HG03571 (cell line): ENCODE data around the gene MED8.
"Not testable (repeated sequence)": the region's sequence is repeated elsewhere in the genome, so short reads cannot be mapped to it uniquely, and the experiment has no call there.

Experiments
- ATAC-seq: cut with Tn5 transposase; IDR thresholded peaks from one replicate; pipeline ENCODE4 v1.9.1; 2021; ENCODE audit not compliant: unreplicated experiment

MED8 gene

GRCh38 chr1:43383449-43383848 is 6.2 kb downstream of the MED8 start:
- no peak for ATAC-seq

DNA sequence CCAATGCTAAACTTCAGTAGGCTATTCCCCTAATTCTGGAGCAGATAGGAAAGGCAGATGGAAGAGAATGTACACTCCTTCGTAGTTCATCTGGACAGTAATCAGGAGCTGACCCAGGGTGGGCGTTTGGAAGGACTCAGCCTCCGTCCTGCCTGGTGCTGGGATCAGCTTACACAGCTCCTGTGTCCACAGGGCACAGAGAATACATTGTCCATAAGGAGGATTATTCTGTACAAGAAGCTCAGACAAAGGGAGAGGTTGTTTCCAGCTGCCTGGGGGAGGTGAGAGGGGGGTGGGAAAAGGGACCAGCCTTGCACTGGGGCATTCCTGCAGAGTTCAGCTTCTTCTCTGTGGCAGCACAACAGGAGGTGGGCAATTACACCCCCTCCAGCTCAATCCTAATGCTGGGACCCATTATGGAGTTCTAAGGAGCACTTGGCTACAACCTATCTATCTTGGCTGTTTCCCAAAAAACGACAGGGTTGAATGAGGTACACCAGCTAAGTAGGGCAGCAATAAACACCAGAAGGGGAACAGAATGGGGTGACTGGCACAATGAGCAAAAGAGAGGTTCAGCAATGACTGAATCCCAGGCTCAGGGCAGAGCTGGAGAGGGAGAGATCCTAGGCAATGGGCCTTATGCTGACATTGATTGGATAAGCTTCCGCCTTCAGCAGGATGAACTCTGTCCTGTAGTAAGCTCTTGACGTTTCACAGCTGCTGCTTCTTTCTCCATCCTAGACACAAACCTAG is 7.4 kb downstream of the MED8 start:
- no peak for ATAC-seq

- ATAC-seq, result no peak
Measured at GRCh38 chr1:43381612-43382011, 8.0 kb downstream of the MED8 start.

GRCh38 chr1:43379476-43379875 is 10.1 kb downstream of the MED8 start:
- ATAC-seq, result no peak

DNA sequence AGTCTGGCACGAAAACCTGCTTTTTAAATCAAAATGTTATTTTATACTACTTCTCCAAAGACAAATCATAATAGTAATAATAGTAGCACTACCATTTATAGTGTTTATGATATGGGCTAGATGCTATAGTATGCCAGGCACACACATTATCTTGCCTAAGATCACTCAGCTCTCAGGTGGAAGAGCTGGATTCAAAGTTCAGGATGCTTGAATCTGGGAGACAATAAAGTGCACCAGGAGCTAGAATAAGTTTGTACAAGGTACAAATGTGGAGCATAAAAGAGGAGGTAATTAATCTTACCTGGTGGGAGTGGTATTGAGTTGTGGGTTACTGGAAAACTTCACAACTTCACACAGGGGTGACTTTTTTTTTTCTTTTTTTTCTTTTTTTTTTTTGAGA is 11.8 kb downstream of the MED8 start:
- ATAC-seq, result no peak

DNA sequence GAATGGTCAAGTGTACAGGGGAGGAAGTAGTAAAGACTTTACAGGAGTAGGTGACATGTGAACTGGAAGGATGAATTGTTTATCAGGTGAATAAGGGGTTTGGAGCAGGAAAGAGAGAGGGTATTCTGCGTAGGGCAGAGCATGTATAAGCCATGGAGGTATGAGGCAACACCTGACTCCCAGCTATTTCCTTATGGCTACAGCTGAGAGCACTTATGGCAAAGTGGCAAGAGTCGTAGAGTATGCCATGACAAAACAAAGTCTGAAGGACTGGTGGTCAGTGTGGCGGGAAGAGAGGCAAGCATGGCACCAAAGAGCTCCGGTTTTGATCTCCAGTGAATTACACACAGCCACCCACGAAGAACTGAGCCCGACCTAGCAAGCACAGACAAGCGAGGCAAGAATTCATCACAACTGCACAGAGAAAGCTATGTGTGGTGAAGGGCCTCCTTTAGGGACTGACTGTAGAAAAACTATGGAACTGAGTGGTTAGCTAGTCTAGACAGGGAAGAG is 12.8 kb downstream of the MED8 start:
- no peak for ATAC-seq

DNA sequence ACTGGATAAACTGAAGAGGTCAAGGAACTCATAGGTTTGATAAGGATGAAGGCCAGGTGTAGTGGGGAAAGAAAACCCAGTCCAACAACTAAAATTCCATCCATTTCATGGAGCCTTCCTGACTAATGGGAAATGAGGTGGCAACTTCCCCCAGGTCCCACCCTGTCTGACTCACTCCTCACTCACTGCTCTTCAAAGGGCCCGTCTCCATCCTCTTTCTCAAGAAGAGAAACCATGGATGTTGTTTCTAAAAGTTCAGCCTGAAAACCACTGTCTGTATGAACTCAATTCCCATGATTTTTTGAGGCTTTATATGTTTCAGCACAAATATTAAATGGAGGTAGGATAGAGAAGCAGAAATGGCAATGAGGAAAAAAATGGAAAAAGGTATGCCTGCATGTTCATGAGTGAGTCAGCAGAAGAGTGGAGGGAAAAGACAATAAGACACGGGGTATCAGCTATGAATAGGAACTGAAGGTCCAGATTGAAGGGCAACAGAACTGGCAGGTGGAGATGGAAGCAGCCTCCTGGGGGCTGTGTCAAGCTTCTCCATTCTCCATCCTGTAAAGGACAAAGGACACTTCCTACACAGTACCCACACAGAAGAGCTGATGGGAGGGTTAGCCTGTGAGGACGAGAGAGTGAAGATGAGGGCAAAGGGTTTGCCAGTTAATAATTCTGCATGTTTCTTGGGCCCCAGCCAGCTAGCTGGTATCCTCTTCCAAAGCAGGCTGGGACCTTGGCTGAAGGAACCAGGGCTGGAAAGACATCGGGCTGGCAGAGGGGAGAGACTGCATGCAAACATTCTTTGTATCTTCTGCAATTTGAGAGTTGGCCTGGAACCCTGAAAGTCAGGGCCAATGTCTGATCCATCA is 16.3 kb downstream of the MED8 start:
- no peak for ATAC-seq

GRCh38 chr1:43372172-43372571 is 17.4 kb downstream of the MED8 start:
- ATAC-seq, result no peak

DNA sequence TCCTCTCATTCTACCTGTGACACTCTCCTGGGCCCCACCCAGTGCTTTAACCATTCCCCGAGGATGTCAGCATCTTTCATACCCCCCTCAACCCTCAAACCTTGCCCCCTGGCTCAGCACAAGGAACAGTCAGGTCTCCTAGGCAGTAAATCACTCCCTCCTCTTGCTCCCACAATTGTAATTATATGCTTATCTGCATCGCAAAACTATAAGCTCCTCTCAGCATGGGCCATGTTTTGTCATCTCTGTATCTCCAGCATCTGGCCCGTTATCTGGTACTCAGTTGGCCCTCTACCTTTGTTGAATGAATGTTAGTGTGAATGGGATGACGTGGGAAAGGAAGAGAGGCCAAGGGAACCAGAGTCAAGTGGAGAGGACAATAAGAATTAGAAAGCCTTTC is 19.0 kb downstream of the MED8 start:
- no peak for ATAC-seq

DNA sequence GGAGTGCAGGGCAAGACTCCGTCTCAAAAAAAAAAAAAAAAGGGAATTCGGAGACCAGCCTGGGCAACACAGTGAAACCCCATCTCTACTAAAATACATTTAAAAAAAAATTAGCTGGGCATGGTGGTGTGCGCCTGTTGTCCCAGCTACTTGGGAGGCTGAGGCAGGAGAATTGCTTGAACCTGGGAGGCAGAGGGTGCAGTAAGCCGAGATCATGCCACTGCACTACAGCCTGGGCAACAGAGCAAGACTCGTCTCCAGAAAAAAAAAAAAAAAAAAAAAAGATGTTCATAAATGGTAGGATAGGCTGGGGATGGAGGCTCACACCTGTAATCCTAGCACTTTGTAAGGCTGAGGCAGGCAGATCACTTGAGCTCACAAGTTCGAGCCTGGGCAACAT is 19.8 kb downstream of the MED8 start:
- ATAC-seq, result not testable (repeated sequence)

DNA sequence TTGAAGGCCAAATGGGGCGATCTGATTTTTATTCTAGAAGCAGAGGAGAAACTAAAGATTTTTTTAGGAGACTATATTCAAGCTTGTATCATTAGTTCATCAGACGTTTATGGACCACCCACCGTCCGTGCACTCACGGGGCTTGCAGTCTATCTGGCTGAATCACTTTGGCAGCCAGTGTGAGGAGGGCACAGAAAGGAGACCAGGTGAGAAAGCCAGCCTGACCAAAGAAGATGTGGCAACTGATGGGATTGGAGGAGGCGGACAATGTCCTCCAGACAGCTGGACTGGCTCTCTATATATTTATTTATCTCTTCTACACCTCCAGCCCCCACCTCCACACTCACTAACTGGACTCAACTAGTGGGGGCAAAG is 21.0 kb downstream of the MED8 start:
- ATAC-seq, result no peak

DNA sequence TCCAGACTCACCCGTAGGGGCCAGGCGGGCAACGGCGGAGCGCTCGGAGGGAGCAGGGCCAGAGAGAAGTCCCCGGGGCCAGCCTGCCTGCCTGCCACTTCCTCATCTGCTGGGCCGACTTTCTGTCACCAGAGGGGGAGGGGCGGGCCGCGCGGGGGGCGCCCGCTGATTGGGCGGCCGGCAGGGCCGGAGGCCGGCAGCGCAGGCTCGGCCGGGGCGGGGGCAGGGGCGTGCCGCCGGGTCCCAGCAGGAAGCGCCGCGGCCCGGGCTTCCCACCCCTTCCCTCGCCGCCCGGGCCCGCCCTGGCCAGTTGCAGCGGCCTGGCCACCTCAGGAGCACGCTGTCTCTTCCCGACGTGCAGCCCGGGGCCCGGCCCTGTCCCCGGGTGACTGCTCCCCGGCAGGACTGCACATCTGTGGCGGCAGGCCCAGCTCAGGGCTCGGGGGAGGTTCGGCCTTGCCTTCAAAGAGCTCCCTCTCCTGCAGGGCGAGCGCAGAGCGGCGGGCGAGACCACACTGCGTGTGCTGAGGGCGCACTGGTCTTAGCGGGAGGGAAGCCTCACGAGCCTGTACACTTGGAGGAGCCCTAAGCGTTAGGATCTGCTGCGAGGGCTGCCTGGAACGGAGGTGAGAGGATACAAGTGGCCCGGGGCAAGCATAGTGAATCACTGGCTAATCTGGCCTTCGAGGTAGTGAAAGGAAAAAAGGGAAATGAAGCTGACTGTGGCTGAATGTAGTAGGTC is 21.5 kb downstream of the MED8 start, which contains the start of gene ELOVL1:
TSS of gene ELOVL1 (minus strand) at position 108 of the 742 bp plus-strand sequence. CDS start 2,402 bp downstream, outside the sequence.
- peak; percentile 71 for ATAC-seq

DNA sequence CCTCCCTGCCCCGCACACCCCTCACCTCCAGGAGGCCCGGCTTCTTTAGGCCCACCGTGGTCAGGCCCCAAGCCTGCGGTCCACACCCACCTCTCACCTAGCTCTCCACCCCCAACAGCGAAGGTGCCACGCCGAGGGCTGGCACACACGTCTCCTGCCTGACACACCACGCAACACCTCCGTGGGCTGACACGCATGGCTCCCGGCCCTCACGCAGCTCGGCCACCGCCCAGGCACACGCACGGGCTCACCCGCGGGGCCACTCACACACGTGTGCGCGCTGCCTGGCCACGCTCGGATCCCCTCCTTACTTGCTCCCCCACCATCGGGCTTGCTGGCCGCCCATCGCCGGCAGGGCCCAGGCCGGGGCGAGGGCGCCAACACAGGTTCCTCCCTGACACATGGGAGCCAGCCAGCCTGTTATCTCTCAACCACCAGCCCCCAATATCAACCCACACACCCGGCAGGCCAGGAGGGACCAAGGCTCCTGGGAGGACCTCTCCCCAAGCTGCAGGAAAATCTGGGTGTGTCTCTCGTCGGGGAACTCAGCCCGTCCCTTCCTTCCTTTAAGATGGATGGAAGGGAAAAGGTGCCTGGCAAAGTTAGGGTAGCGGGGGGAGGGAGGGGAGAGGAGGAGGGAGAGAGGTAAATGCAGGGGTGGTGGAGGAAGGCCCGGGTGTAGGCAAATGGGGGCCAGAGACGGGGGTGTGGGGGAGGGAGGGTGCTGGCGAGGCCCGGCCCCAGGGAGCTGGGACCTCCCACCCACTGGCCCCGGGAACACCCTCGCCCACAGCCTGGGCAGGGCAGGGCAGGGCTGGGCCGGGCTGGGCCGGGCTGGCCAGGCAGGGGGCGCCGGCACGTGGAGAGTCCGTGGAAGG is 22.3 kb downstream of the MED8 start:
- ATAC-seq, result no peak

DNA sequence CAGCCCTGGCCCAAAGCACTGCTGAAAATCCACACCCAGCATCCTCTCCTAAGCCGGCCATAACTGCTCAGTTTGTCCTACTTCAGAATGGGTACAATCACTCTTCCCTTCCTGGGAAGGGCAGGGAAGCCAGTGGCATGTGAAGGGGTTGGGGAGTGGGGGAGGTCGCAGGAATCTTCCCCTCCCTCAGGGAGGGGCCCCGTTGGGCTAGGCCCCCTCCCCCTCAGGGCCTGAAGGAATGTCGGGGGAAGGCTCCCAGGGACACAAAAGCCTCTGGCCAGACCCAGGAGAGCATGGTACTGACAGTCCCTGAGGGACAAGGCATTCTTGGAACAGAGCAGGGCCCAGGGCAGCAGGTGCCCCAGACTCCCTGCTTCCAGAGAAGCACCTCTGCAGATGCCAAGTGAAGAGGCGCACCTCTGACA is 23.0 kb downstream of the MED8 start:
- ATAC-seq, result no peak

DNA sequence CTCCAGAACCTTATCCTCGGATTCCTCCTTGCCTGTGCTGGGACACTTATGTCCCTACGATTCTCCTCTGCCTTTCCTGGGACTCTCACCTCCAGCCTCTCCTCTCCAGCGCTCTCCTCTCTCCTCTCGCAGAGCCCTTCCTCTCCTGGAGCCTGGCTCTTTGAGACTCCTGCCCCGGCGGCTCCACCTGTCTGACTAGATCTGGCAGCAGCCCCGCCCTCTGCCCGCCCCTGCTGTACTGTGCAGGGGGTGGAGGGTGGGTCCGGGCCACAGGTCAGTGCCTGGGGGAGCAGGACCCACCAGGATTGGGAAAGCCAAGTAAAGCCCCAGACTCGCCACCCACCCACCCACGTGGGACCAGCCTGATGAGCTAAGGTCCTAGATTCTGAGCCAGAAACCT is 23.4 kb downstream of the MED8 start:
- no peak for ATAC-seq

DNA sequence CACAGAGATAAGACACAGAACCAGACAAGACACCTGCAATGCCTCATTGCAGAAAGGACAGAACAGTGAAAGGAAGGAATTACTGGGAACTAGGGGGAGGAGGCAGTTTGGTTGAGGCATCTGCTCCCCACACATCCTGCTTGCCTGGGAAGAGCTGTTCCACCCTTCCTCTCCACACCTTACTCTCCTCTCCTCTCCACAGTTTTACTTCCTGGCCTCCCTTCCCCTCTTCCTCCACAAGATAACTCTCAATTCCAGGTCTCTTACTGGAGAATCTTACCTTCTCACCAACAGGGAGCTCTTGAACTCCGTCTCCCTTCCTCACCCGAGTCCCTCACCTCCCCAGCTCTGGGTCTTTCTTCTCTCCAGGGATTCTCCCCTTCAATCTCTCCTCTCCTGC is 23.9 kb downstream of the MED8 start:
- no peak for ATAC-seq

DNA sequence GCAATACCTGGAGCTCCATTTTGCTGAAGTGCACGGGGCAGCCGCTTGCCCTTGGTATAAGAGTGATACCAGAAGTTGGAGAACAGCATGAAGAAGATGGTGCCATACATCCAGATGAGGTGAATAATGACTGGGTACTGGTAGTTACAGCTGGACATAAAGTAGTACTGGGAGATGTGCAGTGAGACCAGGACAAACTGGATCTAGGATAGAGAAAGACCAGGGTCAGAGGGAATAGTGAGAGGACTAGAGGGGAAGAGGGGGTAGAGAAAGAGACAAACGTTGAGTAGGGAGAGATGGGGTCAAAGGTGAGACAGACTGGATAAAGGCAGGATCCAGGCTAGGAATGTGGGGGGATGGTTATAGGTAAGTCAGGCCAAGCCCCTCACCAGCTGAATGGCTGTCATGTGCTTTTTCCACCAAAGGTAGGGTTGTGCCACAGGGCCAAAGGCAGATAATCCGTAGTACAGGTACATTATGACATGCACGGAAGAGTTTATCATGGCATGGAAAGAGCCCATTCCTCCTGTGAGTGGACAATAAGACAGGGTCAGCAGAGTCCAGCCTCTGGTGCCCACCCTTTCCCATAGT is 25.6 kb downstream of the MED8 start:
- no peak for ATAC-seq

DNA sequence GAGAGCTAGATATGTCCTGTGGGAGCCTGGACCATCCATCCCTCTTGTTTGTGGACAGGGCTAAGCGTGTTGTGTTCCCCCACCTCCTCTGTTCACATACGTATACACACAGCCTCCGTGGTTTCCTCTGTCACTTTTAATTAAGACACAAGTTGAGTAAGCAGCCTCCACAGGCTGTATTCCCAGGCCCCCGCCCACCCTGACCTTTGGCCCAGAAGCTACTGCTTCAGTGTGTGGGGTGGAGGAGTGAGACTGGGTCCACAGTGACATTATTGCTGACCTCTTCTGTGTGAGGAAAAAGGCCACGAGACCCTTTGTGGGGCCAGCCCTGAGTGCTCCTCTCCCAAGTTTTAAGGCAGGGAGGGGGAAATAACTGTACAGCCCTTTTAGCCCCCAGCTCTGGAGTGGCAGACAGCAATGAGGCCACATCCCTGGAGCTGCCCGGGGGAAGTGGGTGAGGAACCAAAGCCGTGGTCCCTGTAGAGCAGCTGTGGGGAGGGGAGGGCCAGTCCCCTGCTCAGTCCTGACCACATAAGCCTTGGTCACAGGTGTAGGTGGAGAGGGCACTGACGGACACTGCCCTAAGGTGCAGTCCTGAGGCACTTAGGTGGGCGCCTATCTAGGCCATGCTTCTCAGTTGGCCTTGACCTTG is 26.2 kb downstream of the MED8 start:
- ATAC-seq, result no peak

DNA sequence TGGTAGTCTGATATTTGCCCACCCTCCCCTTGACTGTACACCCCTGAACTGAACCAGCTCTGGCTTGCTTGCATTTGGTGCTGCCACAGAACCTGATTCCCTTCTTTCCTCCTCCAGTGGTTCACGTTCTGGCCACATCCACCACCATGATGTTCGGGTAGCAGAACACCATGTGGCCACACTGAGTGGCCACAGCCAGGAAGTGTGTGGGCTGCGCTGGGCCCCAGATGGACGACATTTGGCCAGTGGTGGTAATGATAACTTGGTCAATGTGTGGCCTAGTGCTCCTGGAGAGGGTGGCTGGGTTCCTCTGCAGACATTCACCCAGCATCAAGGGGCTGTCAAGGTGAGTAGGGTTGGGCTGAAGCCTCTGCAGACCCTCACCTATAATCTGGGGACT is 29.0 kb downstream of the MED8 start:
- no peak for ATAC-seq
